HG02759 (cell line): ENCODE data around the gene SHE.

Experiments
- ATAC-seq: cut with Tn5 transposase; IDR thresholded peaks from one replicate; pipeline ENCODE4 v1.9.1; 2021; ENCODE audit warnings: mild to moderate bottlenecking, moderate library complexity; ENCODE audit not compliant: unreplicated experiment

Gene SHE

DNA sequence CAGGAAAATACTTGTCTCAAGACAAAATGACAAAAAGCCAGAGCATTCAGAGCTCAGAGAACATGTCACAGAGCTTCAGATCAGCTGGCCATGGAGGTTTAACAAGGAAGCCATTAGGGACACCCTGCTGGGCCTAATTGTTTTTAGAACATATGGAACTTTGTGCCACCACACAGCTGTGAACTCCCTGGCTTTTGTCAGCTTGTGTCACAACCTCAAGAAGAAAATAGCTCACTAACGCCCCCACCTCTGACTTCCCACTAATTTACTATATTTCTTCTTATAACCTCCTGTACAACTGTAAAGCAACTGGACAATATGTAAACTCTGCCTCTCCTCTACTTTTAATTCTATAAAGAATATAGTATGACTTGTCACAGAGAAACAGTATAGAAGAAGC, 21.2 kb downstream of the SHE start:
- ATAC-seq: no peak

DNA sequence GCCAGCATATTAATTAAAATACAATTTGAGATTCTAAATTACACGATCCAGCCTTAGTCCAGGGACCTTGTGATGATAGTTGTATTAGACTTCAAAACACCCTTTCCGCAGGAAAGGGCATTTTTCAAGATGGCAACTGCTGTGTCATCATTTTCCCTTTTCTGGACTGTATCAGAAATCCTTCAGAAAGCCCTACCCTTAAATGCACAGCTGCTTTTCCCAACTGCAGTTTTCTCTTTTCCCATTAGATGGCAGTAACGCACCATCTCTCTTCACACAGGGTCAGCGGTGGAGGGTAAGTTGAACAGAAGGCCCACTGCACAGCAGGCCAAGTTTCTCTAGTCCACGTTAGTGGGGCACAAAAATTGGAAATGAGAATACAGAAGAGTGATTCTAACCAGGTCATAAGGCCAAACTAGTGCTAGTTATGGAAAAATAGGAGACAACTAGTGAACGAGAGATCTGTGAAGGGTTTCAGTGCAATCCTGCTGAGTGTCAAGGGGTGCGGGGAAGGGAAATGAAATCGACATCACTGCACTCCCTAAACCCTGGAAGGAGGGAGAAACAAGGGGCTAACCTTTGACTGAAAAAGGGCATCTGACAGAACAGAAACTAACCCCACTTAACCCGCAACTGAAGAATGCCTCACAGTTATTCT, 22.3 kb downstream of the SHE start:
- no peak for ATAC-seq

DNA sequence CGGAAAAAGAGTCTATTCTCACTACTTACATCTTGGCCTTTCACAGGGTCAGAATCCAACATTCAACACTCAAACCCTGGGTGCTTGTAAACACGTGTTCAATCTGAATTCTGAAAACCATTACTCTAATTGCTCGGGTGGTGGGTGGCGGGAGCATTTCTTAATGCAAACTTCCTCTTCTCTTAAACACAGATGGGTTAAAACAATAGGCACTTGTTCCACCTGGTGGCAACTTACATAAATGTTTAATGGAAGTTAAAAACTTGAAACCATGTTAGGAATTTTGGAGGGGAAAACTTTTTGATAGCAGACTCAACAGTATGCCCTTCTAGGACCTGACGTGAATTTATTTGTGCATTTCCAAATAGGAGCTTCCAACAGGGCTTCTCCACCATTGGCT, 23.6 kb downstream of the SHE start:
- ATAC-seq: no peak

DNA sequence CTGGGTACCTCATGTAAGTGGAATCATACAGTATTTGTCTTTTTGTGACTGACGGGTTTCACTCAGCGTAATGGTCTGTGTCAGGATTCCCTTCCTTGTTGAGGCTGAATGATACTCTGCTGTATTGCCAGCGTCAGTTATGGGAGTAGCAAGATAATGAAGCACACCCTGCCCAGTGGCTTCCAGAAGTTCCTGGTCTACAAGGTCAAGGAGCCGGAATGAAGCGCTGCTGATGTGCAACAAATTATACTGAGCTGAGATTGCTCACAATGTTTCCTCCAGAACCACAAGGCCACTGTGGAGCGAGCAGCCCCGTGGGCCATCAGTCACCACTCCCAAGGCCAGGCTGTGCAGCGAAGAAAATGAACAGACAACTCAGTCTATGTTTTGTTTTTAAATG, 24.2 kb downstream of the SHE start:
- no peak for ATAC-seq

GRCh38 chr1:154476791-154477190, 25.4 kb downstream of the SHE start:
- ATAC-seq: no peak

GRCh38 chr1:154474802-154475201, 27.4 kb downstream of the SHE start:
- no peak for ATAC-seq

DNA sequence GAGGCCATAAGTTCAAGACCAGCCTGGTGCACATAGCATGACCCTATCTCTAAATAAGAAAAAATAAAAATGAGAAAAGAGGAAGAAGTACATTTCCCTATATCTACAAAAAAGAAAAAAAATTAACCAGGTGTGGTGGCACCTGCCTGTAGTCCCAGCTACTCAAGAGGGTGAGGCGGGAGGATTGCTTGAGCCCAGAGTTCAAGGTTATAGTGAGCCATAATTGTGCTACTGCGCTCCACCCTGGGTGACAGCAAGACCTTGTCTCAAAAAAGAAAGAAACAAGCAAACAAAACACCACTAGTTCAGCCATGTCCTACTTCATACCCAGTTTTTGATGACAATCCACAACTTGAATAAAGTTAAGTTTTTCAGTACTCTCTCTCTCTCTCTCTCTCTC, 30.9 kb downstream of the SHE start:
- ATAC-seq: no peak

- no peak for ATAC-seq
Observed at GRCh38 chr1:154469844-154470560, 32.2 kb downstream of the SHE start.

- ATAC-seq: no peak
Observed at GRCh38 chr1:154468535-154469250, 33.5 kb downstream of the SHE start.

DNA sequence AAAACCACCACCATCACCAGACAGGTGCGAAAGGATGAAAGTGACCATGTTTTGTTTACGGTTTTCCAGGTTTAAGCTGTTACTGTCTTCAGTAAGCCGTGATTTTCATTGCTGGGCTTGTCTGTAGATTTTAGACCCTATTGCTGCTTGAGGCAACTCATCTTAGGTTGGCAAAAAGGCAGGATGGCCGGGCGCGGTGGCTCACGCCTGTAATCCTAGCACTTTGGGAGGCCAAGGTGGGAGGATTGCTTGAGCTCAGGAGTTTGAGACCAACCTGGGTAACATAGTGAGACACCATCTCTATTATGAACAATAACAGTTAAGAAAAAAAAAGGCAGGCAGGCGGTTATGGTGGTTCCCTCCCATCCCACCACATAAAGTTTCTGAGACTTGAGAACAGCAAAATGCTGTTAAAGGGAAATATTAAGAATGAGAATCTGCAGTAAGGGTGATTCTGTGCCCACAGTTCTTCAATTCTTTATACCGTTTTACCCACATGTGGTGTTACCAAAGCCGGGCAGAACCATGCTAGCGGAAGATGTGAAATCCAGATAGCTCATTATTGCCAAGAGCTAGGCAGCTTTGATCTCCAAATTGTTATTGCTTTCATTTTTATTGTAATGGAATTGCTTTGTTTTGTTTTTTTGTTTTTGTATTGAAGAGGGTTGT, 34.6 kb downstream of the SHE start:
- ATAC-seq: no peak

DNA sequence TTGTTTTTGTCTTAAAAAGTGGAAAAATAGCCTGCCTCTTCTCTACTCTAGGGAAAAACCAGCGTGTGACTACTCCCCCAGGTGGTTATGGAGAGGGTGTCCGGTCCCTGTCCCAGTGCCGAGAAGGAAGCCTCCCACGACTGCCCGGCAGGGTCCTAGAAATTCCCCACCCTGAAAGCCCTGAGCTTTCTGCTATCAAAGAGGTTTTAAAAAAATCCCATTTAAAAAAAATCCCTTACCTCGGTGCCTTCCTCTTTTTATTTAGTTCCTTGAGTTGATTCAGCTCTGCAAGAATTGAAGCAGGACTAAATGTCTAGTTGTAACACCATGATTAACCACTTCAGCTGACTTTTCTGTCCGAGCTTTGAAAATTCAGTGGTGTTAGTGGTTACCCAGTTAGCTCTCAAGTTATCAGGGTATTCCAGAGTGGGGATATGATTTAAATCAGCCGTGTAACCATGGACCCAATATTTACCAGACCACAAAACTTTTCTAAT, 35.2 kb downstream of the SHE start:
- no peak for ATAC-seq

DNA sequence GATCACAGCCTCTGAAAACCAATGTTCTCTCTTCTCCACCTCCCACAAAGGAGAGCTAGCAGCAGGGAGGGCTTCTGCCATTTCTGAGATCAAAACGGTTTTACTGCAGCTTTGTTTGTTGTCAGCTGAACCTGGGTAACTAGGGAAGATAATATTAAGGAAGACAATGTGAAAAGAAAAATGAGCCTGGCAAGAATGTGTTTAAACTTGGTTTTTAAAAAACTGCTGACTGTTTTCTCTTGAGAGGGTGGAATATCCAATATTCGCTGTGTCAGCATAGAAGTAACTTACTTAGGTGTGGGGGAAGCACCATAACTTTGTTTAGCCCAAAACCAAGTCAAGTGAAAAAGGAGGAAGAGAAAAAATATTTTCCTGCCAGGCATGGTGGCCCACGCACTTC, 36.0 kb downstream of the SHE start:
- ATAC-seq: no peak

DNA sequence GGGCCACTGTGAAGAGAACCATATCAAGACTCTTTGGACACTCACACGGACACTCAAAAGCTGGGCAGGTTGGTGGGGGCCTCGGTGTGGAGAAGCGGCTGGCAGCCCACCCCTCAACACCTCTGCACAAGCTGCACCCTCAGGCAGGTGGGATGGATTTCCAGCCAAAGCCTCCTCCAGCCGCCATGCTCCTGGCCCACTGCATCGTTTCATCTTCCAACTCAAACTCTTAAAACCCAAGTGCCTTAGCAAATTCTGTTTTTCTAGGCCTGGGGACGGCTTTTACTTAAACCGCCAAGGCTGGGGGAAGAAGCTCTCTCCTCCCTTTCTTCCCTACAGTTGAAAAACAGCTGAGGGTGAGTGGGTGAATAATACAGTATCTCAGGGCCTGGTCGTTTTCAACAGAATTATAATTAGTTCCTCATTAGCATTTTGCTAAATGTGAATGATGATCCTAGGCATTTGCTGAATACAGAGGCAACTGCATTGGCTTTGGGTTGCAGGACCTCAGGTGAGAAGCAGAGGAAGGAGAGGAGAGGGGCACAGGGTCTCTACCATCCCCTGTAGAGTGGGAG, 36.5 kb downstream of the SHE start:
- no peak for ATAC-seq

GRCh38 chr1:154463512-154463990, 38.7 kb downstream of the SHE start:
- ATAC-seq: no peak

DNA sequence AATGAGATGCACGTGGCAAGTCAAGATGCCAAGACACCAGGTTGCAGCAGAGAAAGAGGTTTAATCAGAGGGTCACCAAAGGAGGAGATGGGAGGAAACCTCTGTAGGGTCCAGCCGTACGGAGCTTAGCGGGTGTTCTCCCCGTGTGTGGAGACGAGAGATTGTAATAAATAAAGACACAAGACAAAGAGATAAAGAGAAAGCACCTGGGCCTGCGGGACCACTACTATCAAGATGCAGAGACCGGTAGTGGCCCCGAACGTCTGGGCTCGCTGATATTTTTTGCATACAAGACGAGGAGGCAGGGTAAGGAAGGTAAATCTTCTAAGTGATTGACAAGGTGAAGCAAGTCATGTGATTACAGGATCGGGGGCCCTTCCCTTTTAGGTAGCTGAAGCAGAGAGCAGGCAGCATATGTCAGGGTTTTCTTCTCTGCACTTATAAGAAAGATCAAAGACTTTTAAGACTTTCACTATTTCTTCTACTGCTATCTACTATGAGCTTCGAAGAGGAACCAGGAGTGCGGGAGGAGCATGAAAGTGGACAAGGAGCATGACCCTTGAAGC, 41.4 kb downstream of the SHE start:
- ATAC-seq: no peak

DNA sequence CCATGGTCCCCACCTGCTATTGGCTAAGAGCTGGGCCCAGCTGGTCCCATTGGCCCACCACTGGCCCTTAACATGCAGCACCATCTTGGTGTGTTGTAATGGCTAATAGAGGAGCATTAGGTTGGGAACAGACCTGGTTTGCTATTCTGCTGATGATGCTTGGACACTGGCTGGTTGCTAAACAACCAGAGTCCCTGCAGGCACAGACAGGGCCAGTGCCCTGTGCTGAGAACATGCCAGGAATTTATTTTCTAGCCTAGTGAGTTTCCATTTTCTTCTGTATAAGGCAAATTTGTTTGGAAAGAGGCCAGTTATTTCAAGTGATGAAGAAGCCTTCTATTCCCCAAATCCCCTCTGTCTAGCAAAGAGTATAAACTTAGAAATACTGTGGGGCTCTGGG, 43.1 kb downstream of the SHE start:
- no peak for ATAC-seq

DNA sequence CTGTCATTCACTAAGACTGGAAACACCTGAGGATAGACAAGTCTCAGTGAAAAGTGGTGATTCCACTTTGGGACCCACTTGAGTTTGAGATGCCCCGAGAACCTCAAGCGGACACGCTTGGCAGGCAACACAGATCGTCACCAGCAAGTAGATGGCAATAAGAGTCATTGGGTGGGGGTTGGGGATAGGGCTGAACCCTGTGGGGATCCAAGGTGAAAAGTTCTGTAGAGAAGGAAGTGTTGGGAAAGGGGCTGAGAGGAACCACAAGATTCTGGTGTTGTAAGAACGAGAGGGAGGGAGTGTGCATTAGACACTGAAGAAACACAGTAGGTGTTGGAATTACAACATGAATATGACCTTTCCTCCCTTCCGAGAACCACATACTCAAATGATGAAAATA, 45.6 kb downstream of the SHE start:
- no peak for ATAC-seq

GRCh38 chr1:154454386-154455120, 47.7 kb downstream of the SHE start:
- no peak for ATAC-seq

- ATAC-seq: no peak
Observed at GRCh38 chr1:154453574-154454352, 48.4 kb downstream of the SHE start.
